ENCODE measurements around the gene BSND.

The BSND gene

GRCh38 chr1:55048453-55049270, 49.9 kb downstream of the BSND start:
- no peak for DNase-seq (ENCODE audit: low read depth)
- in situ Hi-C loops (cut with HindIII; ENCODE audit: low sequenced_read_pairs), result no loop called here
- no peak for TF ChIP-seq CTCF (IDR thresholded peaks at IDR 0.05; ENCODE audit: low read depth, low read length, missing control alignments)
- H3K4me3 ChIP-seq (ENCODE audit: low read depth, low read length), result no peak overlapping the region

GRCh38 chr1:55049271-55049913, 50.7 kb downstream of the BSND start:
- no peak overlapping the region for H3K4me3 ChIP-seq (ENCODE audit: low read depth, low read length)
- TF ChIP-seq CTCF (IDR thresholded peaks at IDR 0.05; ENCODE audit: low read depth, low read length, missing control alignments), result no peak
- in situ Hi-C loops (cut with HindIII; ENCODE audit: low sequenced_read_pairs), result no loop called here
- no peak for DNase-seq (ENCODE audit: low read depth)

- no peak for TF ChIP-seq CTCF (IDR thresholded peaks at IDR 0.05; ENCODE audit: low read depth, low read length, missing control alignments)
- in situ Hi-C loops (cut with HindIII; ENCODE audit: low sequenced_read_pairs), result no loop called here
- no peak for DNase-seq (ENCODE audit: low read depth)
- no peak overlapping the region for H3K4me3 ChIP-seq (ENCODE audit: low read depth, low read length)
Observed at GRCh38 chr1:55049914-55050278, 51.2 kb downstream of the BSND start.

- peak; percentile 83 for DNase-seq (ENCODE audit: low read depth)
- no peak overlapping the region for H3K4me3 ChIP-seq (ENCODE audit: low read depth, low read length)
- in situ Hi-C loops (cut with HindIII; ENCODE audit: low sequenced_read_pairs), result no loop called here
- no peak for TF ChIP-seq CTCF (IDR thresholded peaks at IDR 0.05; ENCODE audit: low read depth, low read length, missing control alignments)
Observed at GRCh38 chr1:55050283-55050682, 51.5 kb downstream of the BSND start.

- no peak overlapping the region for H3K4me3 ChIP-seq (ENCODE audit: low read depth, low read length)
- no peak for TF ChIP-seq CTCF (IDR thresholded peaks at IDR 0.05; ENCODE audit: low read depth, low read length, missing control alignments)
- in situ Hi-C loops (cut with HindIII; ENCODE audit: low sequenced_read_pairs), result no loop called here
- DNase-seq (ENCODE audit: low read depth), result no peak
Observed at GRCh38 chr1:55051169-55051568, 52.4 kb downstream of the BSND start.

GRCh38 chr1:55051621-55052020, 52.9 kb downstream of the BSND start:
- no peak for TF ChIP-seq CTCF (IDR thresholded peaks at IDR 0.05; ENCODE audit: low read depth, low read length, missing control alignments)
- no peak for DNase-seq (ENCODE audit: low read depth)
- H3K4me3 ChIP-seq (ENCODE audit: low read depth, low read length), result no peak overlapping the region
- in situ Hi-C loops (cut with HindIII; ENCODE audit: low sequenced_read_pairs), result no loop called here
